Fibroblast of skin of left quadriceps (primary cell): ENCODE measurements around the gene CA5A.
"Not testable (repeated sequence)": the region's sequence is repeated elsewhere in the genome, so short reads cannot be mapped to it uniquely, and the experiment has no call there.

Experiments
- DNase-seq, 2 experiments: peaks; one replicate each; pipeline ENCODE4 v3.0.0-alpha.2; 2013; ENCODE audit warnings: low read depth in 2 of 2

Gene CA5A

GRCh38 chr16:87924041-87924810 is 12.1 kb downstream of the CA5A start:
- DNase-seq, result no peak

- DNase-seq, result no peak
Measured at GRCh38 chr16:87922250-87922871, 14.0 kb downstream of the CA5A start.

- DNase-seq, result no peak
Measured at GRCh38 chr16:87921236-87921773, 15.0 kb downstream of the CA5A start.

GRCh38 chr16:87919681-87919994 is 16.7 kb downstream of the CA5A start:
- no peak for DNase-seq

- DNase-seq, result no peak
Measured at GRCh38 chr16:87918866-87919680, 17.3 kb downstream of the CA5A start.

- no peak for DNase-seq
Measured at GRCh38 chr16:87918338-87918737, 18.0 kb downstream of the CA5A start.

GRCh38 chr16:87917503-87917902 is 18.8 kb downstream of the CA5A start:
- no peak for DNase-seq

- no peak for DNase-seq
Measured at GRCh38 chr16:87914812-87915211, 21.5 kb downstream of the CA5A start.

- not testable (repeated sequence) for DNase-seq
Measured at GRCh38 chr16:87914021-87914725, 22.2 kb downstream of the CA5A start.

- not testable (repeated sequence) for DNase-seq
Measured at GRCh38 chr16:87912691-87913090, 23.6 kb downstream of the CA5A start.

GRCh38 chr16:87911106-87911763 is 25.1 kb downstream of the CA5A start:
- peak in 1 of 2 experiments; percentile 17 for DNase-seq

GRCh38 chr16:87909203-87909935 is 27.0 kb downstream of the CA5A start:
- DNase-seq, result not testable (repeated sequence)

GRCh38 chr16:87908101-87908500 is 28.2 kb downstream of the CA5A start:
- not testable (repeated sequence) for DNase-seq

GRCh38 chr16:87905521-87905920 is 30.8 kb downstream of the CA5A start:
- not testable (repeated sequence) for DNase-seq

- DNase-seq, result not testable (repeated sequence)
Measured at GRCh38 chr16:87904963-87905362, 31.4 kb downstream of the CA5A start.

- DNase-seq, result not testable (repeated sequence)
Measured at GRCh38 chr16:87900489-87900888, 35.8 kb downstream of the CA5A start.

GRCh38 chr16:87897521-87898505 is 38.5 kb downstream of the CA5A start:
- DNase-seq, result no peak

GRCh38 chr16:87896924-87897520 is 39.3 kb downstream of the CA5A start:
- DNase-seq, result not testable (repeated sequence)
